H1 (cell line): ENCODE measurements around the gene FARS2. TPM values are rescaled to one million over a fixed set of nuclear protein-coding genes. Genes with fewer than 3 reads are reported as not detected.

Experiments
- CTCF ChIA-PET: fragments of 300-600 bp; sonication (Branson Sonifier 250); formaldehyde crosslinking; loops from one replicate; lab custom pipeline; 2021; ENCODE audit not compliant: partially characterized antibody; lab: Charles Lee
- POLR2A ChIA-PET: fragments of 300-600 bp; sonication (Branson Sonifier 250); formaldehyde crosslinking; loops from one replicate; lab custom pipeline; 2021; ENCODE audit warnings: inconsistent platforms; ENCODE audit not compliant: partially characterized antibody; lab: Charles Lee
- DNase-seq, 2 experiments: peaks; one replicate each; pipeline versions ENCODE4 v3.0.0 to v3.0.0-alpha.2; 2010 to 2022; ENCODE audit warnings: low spot score in 2 of 2, low read depth in 1 of 2, mixed read lengths in 1 of 2
- FAIRE-seq: peaks from 2 replicates; lab custom pipeline; 2011; peaks lifted over from hg19 to GRCh38; lab: Jason Lieb, UNC
- H2AFZ ChIP-seq: 2 replicates; pipeline ENCODE4 v1.8.1; 2012; ENCODE audit warnings: low read length, inconsistent platforms
- H2AK5ac ChIP-seq: 2 replicates; pipeline ENCODE4 v1.6.1; 2013; ENCODE audit warnings: low read depth, low read length
- H2BK120ac ChIP-seq: replicated peaks from 2 replicates; pipeline ENCODE3; 2013; ENCODE audit warnings: low read depth, low read length, inconsistent platforms
- H2BK12ac ChIP-seq: 2 replicates; pipeline ENCODE4 v1.6.1; 2013; ENCODE audit warnings: low read depth, low read length
- H2BK15ac ChIP-seq: 2 replicates; pipeline ENCODE4 v1.6.1; 2013; ENCODE audit warnings: low read length
- H2BK20ac ChIP-seq: 2 replicates; pipeline ENCODE4 v1.6.1; 2013; ENCODE audit warnings: low read length
- H2BK5ac ChIP-seq: 2 replicates; pipeline ENCODE4 v1.6.1; 2013; ENCODE audit warnings: low read depth, low read length
- H3K14ac ChIP-seq: 2 replicates; pipeline ENCODE4 v1.6.1; 2013; ENCODE audit warnings: inconsistent platforms; ENCODE audit not compliant: insufficient read length
- H3K18ac ChIP-seq: 2 replicates; pipeline ENCODE4 v1.6.1; 2013; ENCODE audit warnings: low read length; ENCODE audit errors: extremely low read depth
- H3K23ac ChIP-seq: 2 replicates; pipeline ENCODE4 v1.6.1; 2013; ENCODE audit warnings: inconsistent platforms; ENCODE audit not compliant: insufficient read length
- H3K23me2 ChIP-seq: 2 replicates; pipeline ENCODE4 v1.6.1; 2013; ENCODE audit warnings: low read depth, low read length
- H3K27ac ChIP-seq: 2 replicates; pipeline ENCODE4 v1.6.1; 2011; ENCODE audit warnings: low read depth, low read length, inconsistent platforms
- H3K27me3 ChIP-seq, 4 experiments: replicated peaks in 1 of 4; 1 replicate in 1 of 4; 2 replicates in 3 of 4; pipeline versions ENCODE4 v1.6.1 to v1.8.1; 2011 to 2013; ENCODE audit warnings: low read length in 3 of 4, mild to moderate bottlenecking in 3 of 4, inconsistent platforms in 2 of 4, mixed read lengths in 2 of 4, moderate library complexity in 1 of 4; ENCODE audit not compliant: control insufficient read depth in 3 of 4, insufficient read depth in 3 of 4; ENCODE audit errors: extremely low read depth in 1 of 4
- H3K36me3 ChIP-seq, 4 experiments: 2 replicates each; pipeline versions ENCODE4 v1.6.1 to v1.8.1; 2011 to 2013; ENCODE audit warnings: mild to moderate bottlenecking in 4 of 4, low read length in 3 of 4, moderate library complexity in 2 of 4, control low read depth in 1 of 4, inconsistent platforms in 1 of 4; ENCODE audit not compliant: insufficient read depth in 4 of 4, control insufficient read depth in 2 of 4
- H3K4ac ChIP-seq: replicated peaks from 2 replicates; pipeline ENCODE3; 2013; ENCODE audit warnings: low read length, low read depth, mixed read lengths, inconsistent platforms; ENCODE audit not compliant: insufficient read length
- H3K4me1 ChIP-seq, 4 experiments: replicated peaks in 1 of 4; 1 replicate in 1 of 4; 2 replicates in 3 of 4; pipeline versions ENCODE4 v1.6.1 to v1.8.1; 2011 to 2013; ENCODE audit warnings: low read length in 3 of 4, inconsistent platforms in 2 of 4, mixed read lengths in 1 of 4; ENCODE audit not compliant: insufficient read depth in 4 of 4, control insufficient read depth in 3 of 4
- H3K4me2 ChIP-seq, 2 experiments: 2 replicates each; pipeline versions ENCODE4 v1.6.1 to v1.8.1; 2011 to 2013; ENCODE audit warnings: low read depth in 2 of 2, low read length in 2 of 2, control low read depth in 1 of 2, inconsistent platforms in 1 of 2, mild to moderate bottlenecking in 1 of 2; ENCODE audit not compliant: insufficient read depth in 1 of 2
- H3K4me3 ChIP-seq, 4 experiments: fragments of 200-600, 300-600 bp in 1 of 4; sonication (generic), shearing (Covaris generic), sonication (Bioruptor Twin) in 1 of 4; 2 replicates each; pipeline versions ENCODE4 v1.5.1 to v1.8.1; 2011 to 2016; ENCODE audit warnings: low read length in 4 of 4, low read depth in 3 of 4, control low read depth in 2 of 4, inconsistent platforms in 2 of 4, mild to moderate bottlenecking in 2 of 4, mixed read lengths in 1 of 4, moderate library complexity in 1 of 4; ENCODE audit not compliant: insufficient read depth in 2 of 4; ENCODE audit errors: extremely low read depth in 1 of 4
- H3K56ac ChIP-seq: replicated peaks from 2 replicates; pipeline ENCODE3; 2013; ENCODE audit warnings: low read depth, mild to moderate bottlenecking, mixed read lengths, low read length, inconsistent platforms; ENCODE audit not compliant: insufficient read length
- H3K79me1 ChIP-seq: 2 replicates; pipeline ENCODE4 v1.6.1; 2013; ENCODE audit warnings: low read depth, low read length, control low read depth
- H3K79me2 ChIP-seq, 2 experiments: 2 replicates each; pipeline versions ENCODE4 v1.6.1 to v1.8.1; 2012 to 2013; ENCODE audit warnings: low read length in 2 of 2, mild to moderate bottlenecking in 2 of 2, inconsistent platforms in 1 of 2; ENCODE audit not compliant: insufficient read depth in 2 of 2, control insufficient read depth in 1 of 2
- H3K9ac ChIP-seq, 4 experiments: replicated peaks in 1 of 4; 1 replicate in 1 of 4; 2 replicates in 3 of 4; pipeline versions ENCODE4 v1.6.1 to v1.8.1; 2011 to 2013; ENCODE audit warnings: low read depth in 3 of 4, low read length in 3 of 4, control low read depth in 2 of 4, mild to moderate bottlenecking in 2 of 4, moderate library complexity in 2 of 4, inconsistent platforms in 1 of 4; ENCODE audit errors: extremely low read depth in 1 of 4
- H3K9me3 ChIP-seq, 2 experiments: 2 replicates each; pipeline versions ENCODE4 v1.6.1 to v1.8.1; 2012 to 2013; ENCODE audit warnings: mild to moderate bottlenecking in 2 of 2, moderate library complexity in 2 of 2, control low read depth in 1 of 2, inconsistent platforms in 1 of 2, low read depth in 1 of 2, low read length in 1 of 2, mixed read lengths in 1 of 2; ENCODE audit not compliant: insufficient read depth in 2 of 2
- H4K20me1 ChIP-seq, 2 experiments: replicated peaks in 1 of 2; 2 replicates each; pipeline versions ENCODE3 to v1.8.1; 2011 to 2013; ENCODE audit warnings: inconsistent platforms in 2 of 2, low read length in 2 of 2, mild to moderate bottlenecking in 1 of 2; ENCODE audit not compliant: insufficient read depth in 2 of 2, control insufficient read depth in 1 of 2
- H4K5ac ChIP-seq: 2 replicates; pipeline ENCODE4 v1.6.1; 2013; ENCODE audit warnings: low read length, low read depth, mixed read lengths, inconsistent platforms; ENCODE audit not compliant: insufficient read length
- H4K8ac ChIP-seq: 2 replicates; pipeline ENCODE4 v1.8.0; 2013; ENCODE audit warnings: mild to moderate bottlenecking, moderate library complexity, low read length, inconsistent platforms; ENCODE audit not compliant: insufficient read depth; ENCODE audit errors: extremely low read depth
- H4K91ac ChIP-seq: replicated peaks from 2 replicates; pipeline ENCODE3; 2013; ENCODE audit warnings: low read length, mixed read lengths, inconsistent platforms; ENCODE audit not compliant: insufficient read length
- HDAC6 ChIP-seq: IDR thresholded peaks from one replicate; pipeline ENCODE4 v1.7.1; 2012; ENCODE audit warnings: low read depth, mild to moderate bottlenecking, inconsistent platforms, low read length, moderate library complexity
- KDM4A ChIP-seq: IDR thresholded peaks from one replicate; pipeline ENCODE4 v1.7.1; 2012; ENCODE audit warnings: low read depth, mild to moderate bottlenecking, moderate library complexity, low read length, inconsistent platforms; ENCODE audit not compliant: severe bottlenecking
- NANOG ChIP-seq: IDR thresholded peaks from 2 replicates; pipeline ENCODE4 v1.6.1; 2011; ENCODE audit warnings: low read length, low read depth, mild to moderate bottlenecking, inconsistent platforms; ENCODE audit not compliant: insufficient read depth, poor library complexity, severe bottlenecking
- SAP30 ChIP-seq: fragments of 300-600 bp; sonication (generic); IDR thresholded peaks from 2 replicates; pipeline ENCODE4 v1.7.1; 2012; ENCODE audit warnings: low read length, moderate library complexity, mild to moderate bottlenecking, inconsistent platforms; ENCODE audit not compliant: insufficient read depth, insufficient replicate concordance
- SUZ12 ChIP-seq: fragments of 200-600 bp; sonication (generic); IDR thresholded peaks from 2 replicates; pipeline ENCODE4 v1.6.1; 2012; ENCODE audit warnings: mild to moderate bottlenecking, inconsistent platforms, low read length, moderate library complexity, mixed read lengths
- TAF7 ChIP-seq: optimal IDR thresholded peaks from 2 replicates; pipeline ENCODE3; 2011; ENCODE audit warnings: low read depth, mild to moderate bottlenecking, inconsistent platforms, low read length, moderate library complexity, borderline replicate concordance
- WGBS, 2 experiments: shearing (Covaris generic) in 1 of 2; methylation state at CpG; one replicate each; pipeline versions ENCODE4 v1.1.6 to v1.1.7; 2013 to 2015; ENCODE audit warnings: low lambda C conversion rate in 2 of 2, mixed read lengths in 2 of 2, inconsistent platforms in 1 of 2, low coverage in 1 of 2, missing lambda C conversion rate in 1 of 2; ENCODE audit not compliant: insufficient replicate concordance in 2 of 2, insufficient coverage in 1 of 2, insufficient read length in 1 of 2; ENCODE audit errors: extremely low coverage in 1 of 2, missing lambda C conversion rate in 1 of 2; 5-methylcytosine and 5-hydroxymethylcytosine counted together
- polyA plus RNA-seq, 7 experiments: library from polyadenylated mRNA; depleted of rRNA in 3 of 7; stranded (reverse) in 5 of 7; unstranded in 2 of 7; fragments of >200 nt in 5 of 7; fragments of 200-250 nt in 2 of 7; gene quantifications; 1 replicate in 5 of 7; 2 replicates in 1 of 7; 4 replicates in 1 of 7; pipeline versions ENCODE4 v1.2.1 to v1.2.3, GENCODE V29; 2011 to 2013; ENCODE audit warnings: missing spikeins in 2 of 7, mixed read lengths in 2 of 7
- total RNA-seq: library from RNA; stranded (reverse); fragmentation: NEBNext Ultra II Directional; extraction: Animal tissue kit (Norgen Biotek cat#: 25700); gene quantifications from 2 replicates; pipeline ENCODE4 v1.2.1, GENCODE V29; 2021

Gene FARS2
- total and polyA plus RNA-seq, 2 of the 8 experiments (the other 6 are each of a cell fraction or from before 2014, with no cell fraction given): 11.7 to 14.4 TPM

DNA sequence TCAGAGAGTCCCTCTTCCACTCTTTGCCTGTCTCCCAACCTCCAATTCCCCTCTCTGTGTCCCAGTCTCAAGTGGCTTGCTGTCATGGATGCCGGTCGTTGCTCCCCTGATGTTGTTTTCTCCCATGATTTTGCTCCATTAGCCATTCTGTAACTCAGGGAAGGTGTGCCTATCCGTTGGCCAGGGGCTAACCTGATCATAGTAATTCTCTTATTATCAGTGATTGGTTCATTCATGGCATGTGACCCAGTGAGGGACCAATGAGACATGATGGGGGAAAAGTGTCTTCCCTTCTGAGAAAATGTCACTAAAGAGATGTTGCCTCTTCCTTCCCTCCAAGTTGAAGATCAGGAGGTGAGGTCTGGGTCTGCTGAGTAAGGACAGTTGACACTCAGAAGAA, 214.5 kb downstream of the FARS2 start:
- H4K5ac ChIP-seq: no peak overlapping the region
- no peak overlapping the region for H3K4me3 ChIP-seq
- H2BK20ac ChIP-seq: no peak overlapping the region
- H3K4me2 ChIP-seq: no peak overlapping the region
- CTCF ChIA-PET: interaction anchor here (1.1 kb wide), 1 partner anchor 52 kb away, joined by 3 read pairs; no protein-coding TSS in a partner anchor
- no peaks in the 10 kb centered on the region for H3K9me3 ChIP-seq
- no peak overlapping the region for H3K23ac ChIP-seq
- FAIRE-seq (no peak), DNase-seq (no peak)
- H2AK5ac ChIP-seq: no peak overlapping the region; the same call in 1 of the 2 replicates
- no peaks in the 10 kb centered on the region for H3K79me2 ChIP-seq
- peaks cover 2 to 11% (median 7%) of the 10 kb centered on the region in 4 experiments; a peak in 4 of 7 replicates for H3K4me1 ChIP-seq
- no peak overlapping the region for H2BK5ac ChIP-seq
- H2AFZ ChIP-seq: no peak overlapping the region
- no peak overlapping the region for H2BK12ac ChIP-seq
- no peaks in the 10 kb centered on the region; the same call in 1 of the 2 replicates for H3K79me1 ChIP-seq
- H3K18ac ChIP-seq: no peak overlapping the region
- no peak overlapping the region for H2BK15ac ChIP-seq
- POLR2A ChIA-PET: no interaction called here
- H4K91ac ChIP-seq: no peak overlapping the region
- no peak overlapping the region for H3K14ac ChIP-seq
- 89% methylated on average over 3 of the region's 3 CpGs; no CpG with 5 or more reads in 1 of the 2 experiments for WGBS, 2 experiments
- no peaks in the 10 kb centered on the region for H3K36me3 ChIP-seq
- H3K56ac ChIP-seq: no peak overlapping the region
- H2BK120ac ChIP-seq: no peak overlapping the region
- no peak overlapping the region for H3K9ac ChIP-seq
- H3K27me3 ChIP-seq: no peaks in the 10 kb centered on the region
- H3K4ac ChIP-seq: no peak overlapping the region
- H4K20me1 ChIP-seq: no peaks in the 10 kb centered on the region
- no peak overlapping the region for H4K8ac ChIP-seq
- no peaks in the 10 kb centered on the region for H3K23me2 ChIP-seq
- H3K27ac ChIP-seq: no peak overlapping the region
- TF ChIP-seq KDM4A (no peak), HDAC6 (no peak), SAP30 (no peak), TAF7 (no peak), NANOG (no peak), SUZ12 (no peak)
